Stimulated activated CD4-positive, alpha-beta T cell treated with anti-CD3 and anti-CD28 coated beads, Interleukin-1b, Interleukin-23, amount 100 ng/mL, for 4 hours (primary cell): ENCODE results near the gene SEPTIN5.

Experiments
- DNase-seq, 2 donors: peaks; one replicate each; pipeline ENCODE4 v3.0.0-alpha.2; 2020; ENCODE audit warnings: low read depth in 2 of 2

Gene SEPTIN5

DNA sequence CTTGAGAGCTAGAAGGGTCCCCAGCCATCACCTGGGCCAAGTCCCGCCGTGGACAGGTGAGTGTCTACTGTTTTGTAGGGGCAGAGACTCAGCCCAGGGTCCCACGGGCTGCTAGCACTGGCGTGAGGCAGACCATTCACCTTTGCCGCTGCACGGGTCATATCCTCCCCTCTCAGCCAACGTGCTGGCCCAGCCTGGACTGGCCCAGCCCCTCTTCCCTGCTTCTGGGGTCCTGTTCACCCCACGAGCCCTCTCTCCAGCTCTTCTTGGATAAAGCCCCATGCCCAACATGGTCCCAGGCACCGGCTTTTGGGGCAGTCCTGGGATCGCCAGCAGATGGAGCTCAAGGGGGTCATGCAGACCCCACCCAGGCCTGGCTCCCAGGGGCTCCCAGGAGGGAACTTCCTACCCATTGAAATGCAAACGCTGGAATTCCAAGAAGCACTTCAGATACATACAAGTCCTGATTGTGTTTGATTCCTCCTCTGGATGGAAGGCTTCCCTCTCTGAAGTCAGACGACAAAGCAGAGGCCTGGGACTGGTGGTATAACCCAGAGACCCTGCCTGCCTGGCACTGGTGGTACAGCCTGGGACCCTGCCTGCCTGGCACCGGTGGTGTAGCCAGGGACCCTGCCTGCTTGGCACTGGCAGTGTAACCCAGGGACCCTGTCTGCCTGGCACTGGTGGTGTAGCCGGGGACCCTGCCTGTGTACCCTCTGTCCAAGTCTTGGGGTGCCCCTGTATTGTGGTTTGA, 8.9 kb upstream of the SEPTIN5 start:
- DNase-seq = no peak

DNA sequence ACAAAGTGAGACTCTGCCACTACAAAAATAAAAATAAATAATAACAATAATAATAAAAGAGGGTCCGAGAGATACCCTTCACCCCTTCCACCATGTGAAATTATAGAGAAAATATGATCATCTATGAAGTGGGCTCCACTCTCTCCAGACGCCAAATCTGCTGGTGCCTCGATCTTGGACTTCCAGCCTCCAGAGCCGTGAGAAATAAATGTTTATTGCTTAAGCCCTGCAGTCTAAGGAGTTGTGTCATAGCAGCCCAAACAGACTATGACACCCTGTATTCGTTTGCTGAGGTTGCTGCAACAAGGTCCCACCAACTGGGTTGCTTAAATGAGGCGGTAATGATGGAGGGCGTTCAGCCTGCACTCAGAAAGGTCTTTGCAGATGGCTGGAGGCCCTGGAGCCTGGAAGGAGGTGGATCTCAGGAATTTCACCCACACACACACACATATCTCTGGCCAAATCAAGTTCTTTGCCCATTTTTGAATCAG, 7.6 kb upstream of the SEPTIN5 start:
- DNase-seq = no peak

DNA sequence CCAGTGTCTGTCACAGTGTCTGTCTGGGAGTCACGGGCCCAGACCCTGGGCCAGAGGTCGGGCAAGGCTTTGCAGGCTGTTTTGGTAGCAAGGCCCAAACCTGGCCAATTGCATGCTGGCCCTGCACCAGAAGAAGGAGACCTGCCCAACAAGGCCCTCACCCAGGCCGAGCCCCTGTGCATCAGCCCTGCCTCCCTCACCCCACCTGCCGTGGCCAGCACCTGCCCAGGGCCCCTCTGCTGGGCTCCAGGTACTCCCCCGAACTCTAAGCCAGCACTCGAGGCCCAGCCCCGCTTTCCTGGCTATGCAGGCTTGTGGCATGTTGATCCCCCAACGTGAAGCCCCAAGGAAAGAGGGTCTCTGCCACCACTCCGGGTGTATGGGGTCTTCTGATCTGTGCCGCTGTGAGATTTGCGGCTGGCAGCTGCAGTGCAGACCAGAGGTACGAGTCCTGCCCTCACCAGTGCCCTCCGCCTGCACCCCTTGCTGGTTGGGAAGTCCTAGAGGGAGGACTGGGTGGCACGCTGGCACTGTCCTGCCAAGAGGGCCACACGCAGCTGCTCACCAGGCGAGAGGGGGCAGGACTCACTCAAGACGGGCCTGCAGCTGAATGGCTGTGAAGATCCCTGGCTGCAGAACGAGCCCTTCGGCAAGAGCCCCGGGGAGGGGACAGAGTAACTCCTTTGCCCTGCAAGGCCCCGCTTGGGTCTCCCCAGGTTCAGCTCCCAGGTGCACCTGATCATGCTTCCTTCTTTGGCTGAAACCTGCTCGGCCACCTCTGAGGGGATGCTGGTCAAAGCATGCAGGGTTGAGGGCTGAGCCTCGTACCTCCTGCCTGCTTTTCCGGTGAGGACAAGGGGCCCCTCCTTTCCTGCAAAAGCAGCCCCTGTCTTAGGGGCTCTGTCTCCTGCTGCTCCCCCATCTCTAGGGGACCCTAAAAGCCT, 6.7 kb upstream of the SEPTIN5 start:
- DNase-seq = no peak

DNA sequence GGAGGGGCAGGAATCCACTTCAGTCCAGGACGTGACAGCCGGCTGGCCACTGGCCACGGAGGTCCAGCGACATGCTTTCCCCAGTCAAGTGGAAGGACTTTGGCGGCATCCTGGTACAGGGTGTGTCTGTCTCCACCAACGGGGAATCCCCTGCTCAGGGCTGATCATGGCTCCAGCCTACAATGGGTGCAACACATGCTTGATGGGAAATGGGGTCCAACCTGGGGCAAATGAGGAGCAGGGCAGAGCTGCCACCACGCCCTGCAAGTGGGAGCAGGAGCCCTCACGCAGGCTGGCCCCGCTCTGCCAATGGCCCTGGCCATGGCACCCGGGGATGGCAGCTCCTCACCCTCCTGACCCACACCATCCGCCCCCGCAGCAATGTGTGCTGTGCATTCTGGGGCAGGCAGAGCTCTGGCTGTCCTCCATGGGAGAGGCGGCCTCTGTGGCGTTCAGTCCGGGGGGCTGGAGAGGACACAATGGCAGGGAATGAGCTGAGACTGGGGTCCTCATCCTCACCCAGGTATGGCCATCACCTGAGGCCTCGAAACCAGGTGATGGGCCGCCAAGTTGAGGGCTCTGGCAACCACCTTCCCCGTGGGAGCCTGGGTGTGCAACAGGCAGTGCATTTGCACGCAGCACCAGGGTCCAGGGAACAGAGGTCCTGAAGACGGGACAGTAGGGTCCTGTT, 5.8 kb upstream of the SEPTIN5 start:
- DNase-seq = no peak

DNA sequence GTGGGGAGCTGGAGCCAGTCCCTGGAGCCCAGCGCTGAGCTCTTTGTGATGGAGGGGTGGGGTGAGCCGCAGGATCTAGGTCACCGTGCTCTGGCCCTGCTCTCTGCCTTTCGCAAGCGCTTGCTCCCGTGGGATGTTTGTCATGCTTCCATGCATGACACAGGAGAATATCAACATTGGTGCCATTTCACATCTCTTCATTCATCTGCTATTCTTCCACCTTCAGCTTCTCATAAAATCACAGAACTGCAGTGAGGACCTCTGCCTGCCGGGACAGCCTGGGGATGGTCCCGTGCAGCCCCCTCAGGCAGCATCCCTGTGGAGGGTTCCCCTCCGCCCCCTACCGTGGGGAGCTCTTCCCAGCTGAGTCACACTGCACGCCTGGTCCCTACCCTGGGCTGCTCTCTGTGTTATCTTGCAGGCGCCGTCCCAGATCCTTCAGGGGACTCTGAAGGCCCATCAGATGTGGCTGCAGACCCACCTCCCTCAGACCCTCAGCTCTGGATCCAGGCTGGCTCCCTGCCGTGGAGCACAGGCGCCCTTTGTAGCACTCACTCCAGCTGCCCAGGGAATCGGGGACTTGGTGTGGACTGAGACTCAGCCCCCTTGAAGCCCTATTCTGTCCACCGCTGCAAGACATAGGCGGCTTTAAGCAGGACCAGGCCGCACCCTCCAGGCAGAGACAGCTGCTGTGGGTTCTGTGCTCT, 5.1 kb upstream of the SEPTIN5 start:
- no peak for DNase-seq

DNA sequence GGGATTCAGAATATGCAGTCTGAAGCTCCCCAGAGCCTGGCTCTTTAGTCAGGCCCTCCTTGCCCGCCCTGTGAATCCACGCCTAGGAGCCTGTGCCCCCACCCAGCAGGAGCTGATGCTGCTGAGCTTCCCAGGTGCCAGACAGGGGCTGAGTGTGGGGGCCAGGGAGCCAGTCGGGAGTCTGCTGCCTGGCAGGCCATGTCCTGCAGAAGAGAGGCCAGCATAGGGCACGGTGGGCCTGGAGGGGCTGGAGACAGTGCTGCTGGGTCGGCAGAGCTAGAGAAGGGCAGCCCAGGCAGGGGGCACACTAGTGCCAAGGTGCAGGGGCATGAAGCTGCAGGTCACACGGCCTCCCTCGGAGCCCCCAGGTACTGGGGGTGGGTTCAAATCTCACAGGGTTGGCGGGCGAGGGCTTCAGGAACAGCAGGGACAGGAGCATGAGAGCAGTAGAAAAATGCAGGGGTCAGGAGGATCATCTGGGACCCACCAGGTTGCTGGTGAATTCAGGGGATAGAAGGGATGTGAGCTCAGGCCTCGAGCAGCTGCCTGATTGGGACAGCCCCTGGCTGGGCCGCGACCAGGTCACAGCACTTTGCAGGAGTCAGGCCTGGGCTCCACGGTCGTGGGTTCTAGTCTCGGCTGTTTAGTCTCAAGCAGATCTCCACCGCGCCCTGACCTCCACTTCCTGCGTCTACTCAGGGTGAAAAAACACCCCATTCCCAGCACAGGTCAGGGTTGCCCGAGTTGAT, 4.1 kb upstream of the SEPTIN5 start:
- no peak for DNase-seq

DNA sequence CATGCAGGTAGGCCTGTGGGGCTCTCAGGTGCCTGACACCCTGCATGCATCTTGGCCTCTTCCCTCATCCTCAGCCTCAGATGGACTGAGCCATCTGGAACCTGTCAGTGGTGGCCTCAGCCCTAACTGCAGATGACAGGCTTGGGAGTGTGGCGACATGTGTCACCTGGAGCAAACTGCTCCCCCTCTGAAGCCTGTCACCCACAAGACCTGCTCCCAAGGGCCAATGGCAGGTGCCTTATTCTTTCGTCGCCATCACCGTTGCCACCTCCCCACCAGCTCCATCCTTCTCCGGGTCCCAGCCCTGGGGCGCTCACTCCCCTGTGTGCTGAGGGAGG, 3.6 kb upstream of the SEPTIN5 start:
- no peak for DNase-seq

DNA sequence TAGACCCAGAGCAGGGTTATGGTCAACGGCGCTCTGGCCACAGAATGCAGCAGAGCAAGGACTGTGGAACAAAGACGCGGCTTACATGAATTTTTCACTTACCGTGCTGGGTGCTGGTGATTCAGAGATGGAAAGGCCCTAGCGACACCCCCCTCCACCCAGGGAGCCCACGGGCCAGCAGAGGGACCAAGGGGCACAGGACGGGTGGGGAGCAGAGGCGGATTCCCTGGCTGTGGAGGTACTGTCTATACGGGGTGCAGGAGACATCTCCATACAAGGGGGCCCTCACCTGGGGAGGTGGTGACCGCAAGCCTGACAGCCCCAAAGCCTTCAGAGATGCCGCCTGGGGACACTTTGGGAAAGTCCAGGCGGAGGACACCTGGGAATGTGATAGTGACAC, 1.1 kb upstream of the SEPTIN5 start:
- DNase-seq = no peak

DNA sequence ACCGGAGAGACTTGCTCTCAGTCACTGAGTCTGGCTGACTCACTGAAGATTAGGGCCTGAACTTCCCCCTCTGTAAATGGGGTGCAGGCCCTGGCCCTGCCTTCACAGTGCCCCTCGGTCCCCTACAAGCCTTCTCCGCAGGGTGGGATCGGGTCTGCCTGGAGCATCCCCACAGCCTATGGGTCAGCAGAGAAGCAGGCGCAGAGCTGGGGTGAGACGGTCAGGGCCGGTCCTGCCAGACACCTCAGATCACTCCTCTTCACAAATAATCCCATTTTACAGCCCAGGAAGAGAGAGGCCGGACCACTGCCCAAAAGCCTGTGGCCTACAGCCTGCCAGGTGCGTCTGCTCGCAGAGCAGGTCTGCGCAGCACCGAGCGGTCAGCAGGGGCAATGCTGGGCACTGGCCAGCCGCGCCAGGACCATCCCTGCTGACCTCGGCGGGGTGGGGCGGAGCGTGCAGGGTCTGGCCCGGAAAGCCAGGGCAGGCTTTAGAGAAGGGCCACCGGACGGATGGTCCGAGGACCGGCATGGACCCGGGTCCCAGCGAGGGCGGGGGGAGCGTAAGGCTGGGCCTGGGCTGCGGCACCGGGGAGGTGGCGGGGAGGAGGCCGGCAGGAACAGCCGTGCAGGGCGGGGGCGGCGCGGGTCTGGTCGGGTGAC, 522 bp upstream of the SEPTIN5 start:
- DNase-seq = no peak

DNA sequence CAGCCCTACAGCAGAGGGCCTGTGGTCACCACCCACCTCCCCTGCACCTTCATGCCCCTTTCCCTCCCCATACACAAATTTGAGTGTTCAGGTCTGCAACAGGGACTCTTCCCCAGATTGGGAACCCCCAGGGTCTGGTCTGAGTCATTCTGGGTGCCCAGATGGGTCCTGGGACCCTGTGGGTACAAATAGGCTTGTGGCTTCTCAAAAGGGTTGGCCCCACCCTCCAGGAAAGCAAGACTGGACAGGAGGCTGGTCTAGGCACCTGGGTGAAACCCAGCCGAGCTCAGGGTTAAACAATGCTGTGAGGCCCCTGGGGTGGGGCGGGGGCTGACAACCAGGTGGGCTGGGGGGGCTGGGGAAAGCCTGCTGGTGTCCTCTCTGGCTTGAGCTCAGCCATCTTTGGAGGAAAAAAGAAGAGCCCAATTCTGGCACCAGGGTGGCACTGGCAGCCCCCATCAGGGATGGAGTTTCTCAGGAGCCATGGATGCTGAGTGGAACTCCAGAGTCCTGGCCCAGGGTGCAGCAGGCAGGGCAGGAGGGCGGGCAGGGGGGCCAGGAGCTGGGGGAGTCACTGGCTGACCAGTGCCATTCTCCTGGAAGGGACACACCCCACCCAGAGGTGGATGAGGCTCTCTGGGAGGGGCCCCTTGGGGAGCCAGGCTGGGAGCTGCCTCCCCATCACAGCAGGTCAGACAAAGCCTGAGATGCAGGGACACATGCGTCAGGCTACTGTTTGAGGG, 1.1 kb downstream of the SEPTIN5 start:
- DNase-seq = no peak

DNA sequence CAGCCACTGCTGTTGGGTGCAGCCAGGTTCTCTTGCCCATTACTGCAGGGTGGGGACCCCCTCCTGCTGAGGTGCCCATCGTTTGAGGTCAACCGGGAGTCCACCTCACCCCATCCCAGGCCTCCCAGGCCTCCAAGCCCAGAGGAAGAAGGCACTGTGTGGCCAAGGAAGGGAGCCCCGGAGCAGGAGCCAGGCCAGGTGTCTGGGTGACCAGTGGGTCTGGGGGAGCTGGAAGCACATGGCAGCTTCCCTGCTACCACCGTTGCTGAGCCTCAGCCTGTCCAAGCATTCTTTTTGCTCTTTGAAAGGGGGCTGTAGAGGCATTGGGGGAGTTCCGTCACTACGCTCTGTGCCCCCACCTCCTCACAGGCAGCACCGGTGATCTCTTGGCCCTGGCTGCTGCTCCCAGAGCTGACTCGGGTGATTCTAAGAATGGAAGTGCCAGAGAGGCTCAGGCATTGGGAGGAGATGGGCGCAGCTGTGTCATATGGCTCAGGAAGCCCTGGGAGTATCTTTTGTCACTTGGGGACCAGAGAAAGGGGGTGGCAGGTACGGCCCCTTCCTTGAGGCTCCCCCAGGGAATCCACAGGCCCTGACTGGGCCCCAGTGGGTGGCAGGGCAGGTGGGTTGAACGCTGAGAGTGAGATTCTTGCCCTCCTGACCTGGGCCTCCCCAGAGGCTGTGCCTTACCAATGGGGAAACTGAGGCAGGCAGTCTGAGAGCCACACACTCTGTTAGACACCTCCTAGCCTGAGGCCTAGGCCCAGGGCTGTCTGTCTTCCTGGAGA, 1.9 kb downstream of the SEPTIN5 start:
- no peak for DNase-seq

DNA sequence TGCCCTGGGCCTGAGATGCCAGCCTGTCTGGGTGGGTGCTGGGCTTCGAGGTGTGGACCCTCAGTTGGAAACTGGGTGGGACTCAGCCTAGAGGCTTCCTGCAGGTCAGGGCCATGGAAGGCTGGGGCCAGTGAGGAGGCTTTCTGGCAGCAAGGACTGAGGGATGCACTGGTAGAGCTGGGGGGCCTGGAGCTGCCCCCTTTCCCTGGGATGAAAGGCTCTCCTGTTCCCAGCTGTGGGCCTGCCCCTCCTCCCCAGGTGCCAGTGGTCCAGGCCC, 2.5 kb downstream of the SEPTIN5 start:
- DNase-seq = no peak

DNA sequence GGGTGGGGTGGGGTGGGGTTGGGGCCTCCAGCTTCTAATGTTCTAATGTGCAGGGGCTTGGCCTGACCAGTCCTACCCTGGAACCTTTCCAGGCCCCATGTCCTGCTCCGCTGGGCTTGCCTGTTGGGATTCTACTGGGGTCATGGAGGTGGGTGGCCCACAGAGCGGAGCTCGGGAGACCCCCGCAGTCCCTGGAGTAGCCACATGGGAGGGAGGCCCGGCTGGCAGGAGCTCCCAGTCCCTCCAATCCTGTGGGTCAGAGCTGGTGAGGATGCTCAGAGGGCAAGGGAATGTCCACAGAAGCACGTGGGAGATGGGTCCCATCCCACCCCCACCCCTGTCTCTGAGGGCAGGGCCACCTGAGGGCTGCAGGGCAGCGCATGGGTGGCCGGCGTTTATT, 2.9 kb downstream of the SEPTIN5 start:
- no peak for DNase-seq

DNA sequence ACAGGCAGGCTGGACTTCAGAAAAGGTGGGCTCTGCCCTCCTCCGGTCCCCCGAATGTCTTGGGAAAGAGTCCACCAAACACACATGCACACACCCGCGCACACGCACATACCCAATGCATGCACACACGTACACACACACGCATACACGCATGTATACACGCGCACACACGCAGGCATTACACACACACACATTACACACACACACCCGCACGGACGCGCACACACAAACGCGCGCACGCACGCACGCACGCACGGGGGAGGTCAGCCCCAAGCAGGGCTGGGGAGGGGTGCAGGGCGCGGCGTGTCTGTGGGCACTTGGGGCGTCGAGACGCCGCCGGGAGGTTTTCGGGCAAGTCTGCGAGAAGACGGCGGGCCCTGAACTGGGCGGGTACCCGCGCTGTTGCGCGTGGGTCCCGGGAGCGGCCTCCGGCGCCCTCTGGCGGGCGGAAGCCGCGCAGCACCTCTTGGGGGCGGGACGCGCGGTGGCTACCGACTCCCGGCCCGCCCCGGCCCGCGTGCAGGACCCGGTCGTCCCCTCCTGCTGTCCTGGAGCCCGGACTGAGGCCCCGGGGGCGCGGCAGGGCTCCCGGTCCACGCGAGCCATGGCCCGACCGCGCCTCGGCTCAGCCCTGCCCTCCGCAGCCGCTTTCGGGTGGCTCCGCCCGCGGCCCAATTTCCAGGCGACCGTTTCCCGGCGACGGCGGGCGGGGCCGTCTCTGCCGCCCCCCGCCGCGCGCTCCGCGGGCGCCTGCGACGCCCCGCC, 3.6 kb downstream of the SEPTIN5 start:
- peak; percentile 76 for DNase-seq

DNA sequence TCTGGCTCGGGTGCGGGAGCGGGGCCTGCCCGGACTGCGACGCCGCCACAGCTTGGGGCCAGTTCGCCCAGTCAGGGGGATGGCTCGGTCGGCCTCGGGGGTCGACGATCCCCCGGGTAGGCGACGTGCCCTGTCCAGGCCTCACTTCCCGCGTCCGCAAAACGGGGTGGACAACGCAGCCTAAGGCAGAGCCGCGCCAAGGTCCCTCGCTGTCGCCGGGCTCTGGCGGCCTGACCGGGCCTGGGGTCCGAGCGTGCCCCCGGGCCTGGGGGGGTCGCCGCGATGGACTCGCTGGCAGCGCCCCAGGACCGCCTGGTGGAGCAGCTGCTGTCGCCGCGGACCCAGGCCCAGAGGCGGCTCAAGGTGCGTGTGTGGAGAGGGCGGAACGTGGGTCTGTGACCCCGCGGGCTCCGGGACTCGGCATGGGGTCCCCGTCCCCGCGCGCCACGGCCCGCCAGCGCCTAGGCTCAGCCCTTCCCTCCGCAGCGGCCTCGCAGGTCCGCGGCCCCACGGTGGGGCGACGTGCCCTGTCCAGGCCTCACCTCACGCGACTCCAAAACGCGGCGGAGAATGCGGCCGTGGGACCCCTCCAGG, 4.2 kb downstream of the SEPTIN5 start:
- DNase-seq = no peak

DNA sequence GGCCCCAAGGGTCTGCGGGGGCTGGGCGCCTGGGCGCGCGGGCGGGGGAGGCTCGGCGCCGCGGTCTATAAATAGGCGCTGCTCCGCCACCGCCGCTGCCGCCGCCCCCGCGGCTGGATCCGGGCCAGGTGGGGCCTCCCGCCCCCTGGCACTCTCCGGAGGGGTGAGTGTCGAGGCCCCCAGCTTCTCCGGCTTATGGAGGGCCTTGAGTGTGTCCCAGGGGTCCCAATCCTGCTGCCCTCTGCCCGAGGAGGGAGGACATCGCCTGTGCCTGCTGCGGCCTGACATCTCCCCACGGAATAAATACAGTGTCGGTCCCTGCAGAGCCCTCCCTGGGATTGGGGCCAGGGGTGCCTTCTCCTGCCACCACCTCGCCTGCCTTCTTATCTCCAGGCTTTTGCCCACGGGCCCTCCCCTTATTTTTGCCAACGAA, 4.8 kb downstream of the SEPTIN5 start:
- DNase-seq = peak in 1 of 2 donors; percentile 54

DNA sequence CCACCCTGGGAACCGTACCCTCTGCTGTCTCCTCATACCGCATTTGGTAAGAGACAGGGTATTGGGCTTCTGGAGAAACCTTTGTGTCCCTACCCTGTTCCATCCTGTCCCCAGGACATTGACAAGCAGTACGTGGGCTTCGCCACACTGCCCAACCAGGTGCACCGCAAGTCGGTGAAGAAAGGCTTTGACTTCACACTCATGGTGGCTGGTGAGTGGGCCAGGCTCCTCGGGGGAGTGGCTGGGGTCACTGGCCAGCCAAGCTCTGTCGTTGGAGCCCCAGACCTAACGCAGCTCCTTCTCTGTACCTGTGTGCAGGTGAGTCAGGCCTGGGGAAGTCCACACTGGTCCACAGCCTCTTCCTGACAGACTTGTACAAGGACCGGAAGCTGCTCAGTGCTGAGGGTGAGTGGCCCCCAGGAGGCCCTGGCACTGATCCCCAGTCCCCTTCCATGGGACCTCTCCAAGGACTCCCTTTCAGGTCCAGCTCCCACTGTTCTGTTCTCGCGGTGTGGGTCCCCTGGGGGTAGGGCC, 5.3 kb downstream of the SEPTIN5 start:
- no peak for DNase-seq
